HL-60 (cell line): ENCODE results near the gene CDC42EP4.

Source experiments
- DNase-seq, 2 experiments: peaks; one replicate each; pipeline ENCODE4 v3.0.0-alpha.2; 2010 to 2020; ENCODE audit warnings: low read depth in 1 of 2, low spot score in 1 of 2
- H3K27ac ChIP-seq: fragments of 250-450 bp; sonication (Bioruptor Pico); replicated peaks from 2 replicates; pipeline ENCODE4 v1.5.1; 2020; ENCODE audit warnings: mild to moderate bottlenecking, moderate library complexity
- H3K27me3 ChIP-seq: fragments of 250-450 bp; sonication (Bioruptor Pico); 2 replicates; pipeline ENCODE4 v1.5.1; 2021; ENCODE audit warnings: mild to moderate bottlenecking, moderate library complexity; ENCODE audit not compliant: insufficient read depth, poor library complexity, severe bottlenecking
- H3K4me3 ChIP-seq: replicated peaks from 2 replicates; pipeline ENCODE4 v1.5.1; 2011; ENCODE audit warnings: mild to moderate bottlenecking, control low read depth, low read length; ENCODE audit not compliant: insufficient read depth
- GABPA ChIP-seq: IDR thresholded peaks from 2 replicates; pipeline ENCODE4 v1.6.1; 2012; ENCODE audit warnings: low read depth
- POLR2AphosphoS5 ChIP-seq: IDR thresholded peaks from 2 replicates; pipeline ENCODE4 v1.6.1; 2012; ENCODE audit warnings: low read depth
- SPI1 ChIP-seq: IDR thresholded peaks from 2 replicates; pipeline ENCODE4 v1.6.1; 2012; ENCODE audit warnings: low read depth, mild to moderate bottlenecking, borderline replicate concordance
- long read RNA-seq: library from polyadenylated mRNA; unstranded; transcript quantifications from one replicate; pipeline ENCODE4 v2.0.0, GENCODE V29; 2020
- TF ChIP-seq, protein P1 (sequence below): IDR thresholded peaks from 2 replicates; pipeline ENCODE4 v1.6.1; 2012; ENCODE audit warnings: low read depth; ENCODE audit not compliant: insufficient replicate concordance
- TF ChIP-seq, protein P2 (sequence below): IDR thresholded peaks from one replicate; pipeline ENCODE4 v1.5.1; 2011; ENCODE audit warnings: low read length, control low read depth, inconsistent platforms; ENCODE audit not compliant: insufficient read depth

CDC42EP4 gene, protein sequence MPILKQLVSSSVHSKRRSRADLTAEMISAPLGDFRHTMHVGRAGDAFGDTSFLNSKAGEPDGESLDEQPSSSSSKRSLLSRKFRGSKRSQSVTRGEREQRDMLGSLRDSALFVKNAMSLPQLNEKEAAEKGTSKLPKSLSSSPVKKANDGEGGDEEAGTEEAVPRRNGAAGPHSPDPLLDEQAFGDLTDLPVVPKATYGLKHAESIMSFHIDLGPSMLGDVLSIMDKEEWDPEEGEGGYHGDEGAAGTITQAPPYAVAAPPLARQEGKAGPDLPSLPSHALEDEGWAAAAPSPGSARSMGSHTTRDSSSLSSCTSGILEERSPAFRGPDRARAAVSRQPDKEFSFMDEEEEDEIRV
- long read RNA-seq, transcript CDC42EP4-205 (2 exons, 1,022 nt), result minor isoform, 28 of 92 reads
- long read RNA-seq, transcript CDC42EP4-201 (2 exons, 3,272 nt), result major isoform, 58 of 92 reads
- long read RNA-seq, partial matches to known transcripts, result 0 of 92 reads
- long read RNA-seq, other reads (novel, unspliced or antisense), result 6 of 92 reads

DNA sequence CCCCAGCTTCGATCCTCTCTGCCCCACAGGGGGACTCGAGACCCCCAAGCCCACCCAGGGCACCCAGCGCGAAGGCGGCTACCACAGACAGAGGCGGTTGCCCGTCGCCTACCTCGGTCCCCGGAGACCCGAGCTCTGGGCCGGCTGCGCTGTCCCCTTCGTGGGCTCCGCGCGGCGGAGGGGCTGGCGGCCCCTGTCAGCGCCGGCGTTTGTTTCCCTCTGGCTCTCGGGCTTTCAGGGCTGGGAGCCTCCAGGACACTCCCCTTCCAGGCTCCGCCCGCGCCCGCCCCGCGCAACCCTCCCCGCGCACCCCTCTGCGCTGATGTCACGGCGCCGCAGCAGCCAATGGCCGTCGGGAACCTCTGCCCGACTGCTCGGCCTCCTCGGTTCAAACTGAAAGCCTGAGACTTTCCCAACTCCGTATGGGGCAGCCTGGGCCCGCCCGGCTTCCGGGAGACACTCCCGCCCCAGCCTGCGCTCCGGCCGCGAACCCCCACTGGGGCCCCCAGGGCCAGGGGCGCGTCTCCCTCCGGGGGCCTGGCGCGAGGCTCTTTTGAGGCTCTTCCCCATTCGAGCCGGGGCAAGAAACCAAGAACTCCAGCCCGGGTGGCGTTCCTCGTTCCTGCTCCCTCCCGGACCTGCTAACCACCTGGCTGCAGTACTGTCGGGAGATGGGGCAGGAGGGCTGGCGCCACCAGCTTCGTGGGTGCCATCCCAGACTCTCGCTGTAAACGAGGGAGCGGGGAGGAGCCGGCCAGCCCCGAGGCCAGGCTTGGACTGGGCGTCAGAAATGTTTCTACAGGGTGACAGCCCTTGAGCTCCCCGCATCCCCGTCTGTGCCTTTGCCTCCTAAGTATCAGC lies at the start of gene CDC42EP4:
Gene CDC42EP4 (minus strand): TSS at position 221 of the 861 bp plus-strand sequence. CDS start 25,501 bp downstream, outside the sequence.
- DNase-seq, result peak; percentile 83 to 96
- Histone ChIP-seq H3K4me3 (peak within 1 kb of the TSS; percentile 91), H3K27ac (peak within 1 kb of the TSS; percentile 82), H3K27me3 (no peaks in the 10 kb centered on the region)
- TF ChIP-seq, protein P1, sequence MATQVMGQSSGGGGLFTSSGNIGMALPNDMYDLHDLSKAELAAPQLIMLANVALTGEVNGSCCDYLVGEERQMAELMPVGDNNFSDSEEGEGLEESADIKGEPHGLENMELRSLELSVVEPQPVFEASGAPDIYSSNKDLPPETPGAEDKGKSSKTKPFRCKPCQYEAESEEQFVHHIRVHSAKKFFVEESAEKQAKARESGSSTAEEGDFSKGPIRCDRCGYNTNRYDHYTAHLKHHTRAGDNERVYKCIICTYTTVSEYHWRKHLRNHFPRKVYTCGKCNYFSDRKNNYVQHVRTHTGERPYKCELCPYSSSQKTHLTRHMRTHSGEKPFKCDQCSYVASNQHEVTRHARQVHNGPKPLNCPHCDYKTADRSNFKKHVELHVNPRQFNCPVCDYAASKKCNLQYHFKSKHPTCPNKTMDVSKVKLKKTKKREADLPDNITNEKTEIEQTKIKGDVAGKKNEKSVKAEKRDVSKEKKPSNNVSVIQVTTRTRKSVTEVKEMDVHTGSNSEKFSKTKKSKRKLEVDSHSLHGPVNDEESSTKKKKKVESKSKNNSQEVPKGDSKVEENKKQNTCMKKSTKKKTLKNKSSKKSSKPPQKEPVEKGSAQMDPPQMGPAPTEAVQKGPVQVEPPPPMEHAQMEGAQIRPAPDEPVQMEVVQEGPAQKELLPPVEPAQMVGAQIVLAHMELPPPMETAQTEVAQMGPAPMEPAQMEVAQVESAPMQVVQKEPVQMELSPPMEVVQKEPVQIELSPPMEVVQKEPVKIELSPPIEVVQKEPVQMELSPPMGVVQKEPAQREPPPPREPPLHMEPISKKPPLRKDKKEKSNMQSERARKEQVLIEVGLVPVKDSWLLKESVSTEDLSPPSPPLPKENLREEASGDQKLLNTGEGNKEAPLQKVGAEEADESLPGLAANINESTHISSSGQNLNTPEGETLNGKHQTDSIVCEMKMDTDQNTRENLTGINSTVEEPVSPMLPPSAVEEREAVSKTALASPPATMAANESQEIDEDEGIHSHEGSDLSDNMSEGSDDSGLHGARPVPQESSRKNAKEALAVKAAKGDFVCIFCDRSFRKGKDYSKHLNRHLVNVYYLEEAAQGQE, result no peak
- peak; percentile 57; the same call in 1 of the 2 replicates for TF ChIP-seq POLR2AphosphoS5

DNA sequence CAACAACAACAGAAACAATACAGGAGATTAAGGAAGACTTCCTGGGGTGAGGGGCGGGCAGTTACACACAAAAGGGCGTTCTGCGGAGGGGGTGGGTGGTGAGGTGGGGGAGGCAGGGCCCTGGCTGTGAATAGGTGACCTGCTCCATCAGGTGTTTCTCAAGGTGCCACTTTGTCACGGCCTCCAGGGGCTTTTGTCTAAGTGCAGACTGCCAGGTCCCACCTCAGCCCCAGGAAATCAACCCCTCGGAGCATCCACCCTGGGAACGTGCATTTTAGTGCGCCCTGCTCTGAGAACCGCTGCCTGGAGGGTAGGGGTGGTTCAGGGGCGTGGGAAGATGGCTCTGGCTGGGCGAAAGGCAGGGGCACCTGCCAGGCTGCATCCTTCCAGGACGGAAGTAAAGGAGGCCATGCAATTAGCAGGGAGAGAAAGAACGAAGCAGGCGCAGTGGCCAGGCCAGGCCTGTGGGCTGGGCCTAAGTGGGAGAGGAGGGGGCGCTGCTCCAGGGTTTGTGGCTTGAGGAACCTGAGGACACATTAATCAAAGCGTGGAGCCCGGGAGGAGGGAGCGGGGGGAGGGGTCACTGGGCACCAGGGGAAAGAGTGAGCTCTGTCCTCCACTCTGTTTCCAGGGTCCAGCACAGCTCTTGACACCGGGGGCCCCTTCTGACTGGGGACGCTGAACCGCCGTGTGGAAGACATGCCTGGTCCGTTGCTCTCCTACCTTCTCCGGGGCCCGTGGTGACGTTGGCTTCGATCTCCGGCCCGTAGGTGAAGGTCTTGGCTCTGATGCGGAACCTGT lies 49.4 kb upstream of the CDC42EP4 start:
- Histone ChIP-seq H3K27ac (no peak overlapping the region), H3K27me3 (no peaks in the 10 kb centered on the region), H3K4me3 (no peak overlapping the region)
- no peak for DNase-seq
- TF ChIP-seq, protein P2, sequence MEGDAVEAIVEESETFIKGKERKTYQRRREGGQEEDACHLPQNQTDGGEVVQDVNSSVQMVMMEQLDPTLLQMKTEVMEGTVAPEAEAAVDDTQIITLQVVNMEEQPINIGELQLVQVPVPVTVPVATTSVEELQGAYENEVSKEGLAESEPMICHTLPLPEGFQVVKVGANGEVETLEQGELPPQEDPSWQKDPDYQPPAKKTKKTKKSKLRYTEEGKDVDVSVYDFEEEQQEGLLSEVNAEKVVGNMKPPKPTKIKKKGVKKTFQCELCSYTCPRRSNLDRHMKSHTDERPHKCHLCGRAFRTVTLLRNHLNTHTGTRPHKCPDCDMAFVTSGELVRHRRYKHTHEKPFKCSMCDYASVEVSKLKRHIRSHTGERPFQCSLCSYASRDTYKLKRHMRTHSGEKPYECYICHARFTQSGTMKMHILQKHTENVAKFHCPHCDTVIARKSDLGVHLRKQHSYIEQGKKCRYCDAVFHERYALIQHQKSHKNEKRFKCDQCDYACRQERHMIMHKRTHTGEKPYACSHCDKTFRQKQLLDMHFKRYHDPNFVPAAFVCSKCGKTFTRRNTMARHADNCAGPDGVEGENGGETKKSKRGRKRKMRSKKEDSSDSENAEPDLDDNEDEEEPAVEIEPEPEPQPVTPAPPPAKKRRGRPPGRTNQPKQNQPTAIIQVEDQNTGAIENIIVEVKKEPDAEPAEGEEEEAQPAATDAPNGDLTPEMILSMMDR, result no peak
- TF ChIP-seq POLR2AphosphoS5 (no peak), GABPA (no peak), SPI1 (no peak)
- TF ChIP-seq, protein P1, result no peak

DNA sequence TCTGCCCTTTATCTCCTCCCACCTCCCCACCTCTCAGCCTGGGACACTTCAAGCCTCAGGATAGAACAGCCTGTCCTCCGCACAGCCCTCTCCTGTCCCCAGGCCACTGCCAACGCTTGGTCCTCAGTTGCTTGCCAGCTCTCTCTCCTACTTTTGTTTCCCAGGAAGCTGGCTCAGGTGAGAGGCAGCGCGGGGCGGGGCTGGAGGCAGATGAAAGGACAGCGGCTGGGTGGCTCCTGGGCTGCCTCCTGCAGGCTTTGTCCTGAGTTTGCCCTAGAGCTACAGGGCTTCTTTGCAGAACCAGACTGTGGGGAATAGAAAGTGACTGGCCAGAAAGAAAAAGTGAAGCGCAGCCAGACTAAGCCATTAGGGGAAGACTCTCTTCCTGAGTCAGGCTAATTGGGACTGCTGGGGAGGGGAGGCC lies 48.2 kb upstream of the CDC42EP4 start:
- DNase-seq, result no peak
- H3K27ac ChIP-seq, result no peak overlapping the region
- H3K4me3 ChIP-seq, result no peak overlapping the region
- no peaks in the 10 kb centered on the region for H3K27me3 ChIP-seq
- TF ChIP-seq, protein P2, result no peak
- no peak for TF ChIP-seq GABPA
- no peak for TF ChIP-seq POLR2AphosphoS5
- no peak for TF ChIP-seq SPI1
- TF ChIP-seq, protein P1, result no peak
